SU-DHL-6 (cell line): ENCODE data around the gene EIF5.

Experiments
- EZH2phosphoT487 ChIP-seq: fragments of 200-600 bp; sonication (generic), shearing (Covaris generic); conservative IDR thresholded peaks from 2 replicates; pipeline ENCODE4 v1.6.1; 2018; ENCODE audit warnings: mild to moderate bottlenecking, antibody characterized with exemption, low read length, moderate library complexity, mixed read lengths
- TF ChIP-seq, protein P1 (sequence below): fragments of 200-600 bp; sonication (generic); IDR thresholded peaks from one replicate; pipeline ENCODE4 v1.5.1; 2017; ENCODE audit warnings: antibody characterized with exemption, mild to moderate bottlenecking, low read length, moderate library complexity; ENCODE audit not compliant: insufficient read depth, poor library complexity, severe bottlenecking

DNA sequence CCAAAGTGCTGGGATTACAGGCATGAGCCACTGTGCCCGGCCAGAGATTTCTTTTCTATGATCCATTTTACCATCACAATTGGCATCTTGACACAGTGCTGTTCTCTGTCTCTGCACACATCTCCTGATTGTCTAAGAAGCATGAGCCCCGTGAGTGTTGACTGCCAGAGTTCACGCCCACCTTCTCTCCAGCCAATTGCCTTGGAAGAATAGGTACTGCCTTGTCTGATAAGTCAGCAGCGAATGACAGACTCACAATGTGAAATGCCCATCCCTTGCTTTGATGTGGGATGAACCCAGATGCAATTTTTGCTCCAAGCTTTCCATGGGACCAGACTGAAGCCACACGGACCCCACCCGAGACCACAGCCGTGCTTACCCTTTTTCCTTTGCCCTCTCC, 19.3 kb downstream of the EIF5 start:
- TF ChIP-seq, protein P1, sequence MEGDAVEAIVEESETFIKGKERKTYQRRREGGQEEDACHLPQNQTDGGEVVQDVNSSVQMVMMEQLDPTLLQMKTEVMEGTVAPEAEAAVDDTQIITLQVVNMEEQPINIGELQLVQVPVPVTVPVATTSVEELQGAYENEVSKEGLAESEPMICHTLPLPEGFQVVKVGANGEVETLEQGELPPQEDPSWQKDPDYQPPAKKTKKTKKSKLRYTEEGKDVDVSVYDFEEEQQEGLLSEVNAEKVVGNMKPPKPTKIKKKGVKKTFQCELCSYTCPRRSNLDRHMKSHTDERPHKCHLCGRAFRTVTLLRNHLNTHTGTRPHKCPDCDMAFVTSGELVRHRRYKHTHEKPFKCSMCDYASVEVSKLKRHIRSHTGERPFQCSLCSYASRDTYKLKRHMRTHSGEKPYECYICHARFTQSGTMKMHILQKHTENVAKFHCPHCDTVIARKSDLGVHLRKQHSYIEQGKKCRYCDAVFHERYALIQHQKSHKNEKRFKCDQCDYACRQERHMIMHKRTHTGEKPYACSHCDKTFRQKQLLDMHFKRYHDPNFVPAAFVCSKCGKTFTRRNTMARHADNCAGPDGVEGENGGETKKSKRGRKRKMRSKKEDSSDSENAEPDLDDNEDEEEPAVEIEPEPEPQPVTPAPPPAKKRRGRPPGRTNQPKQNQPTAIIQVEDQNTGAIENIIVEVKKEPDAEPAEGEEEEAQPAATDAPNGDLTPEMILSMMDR: no peak
- no peak for TF ChIP-seq EZH2phosphoT487
